Activated naive CD8-positive, alpha-beta T cell treated with anti-CD3 and anti-CD28 coated beads, Interleukin-2, amount 50 U/mL, for 24 hours (primary cell): Measurements from ENCODE around the gene IDI2.

Experiments used
- ATAC-seq: fragments of 150-1000 bp; cut with Tn5 transposase; one replicate; pipeline ENCODE4 v1.10.0; 2021
- DNase-seq: peaks from one replicate; pipeline ENCODE4 v3.0.0; 2021
- H3K27ac Mint-ChIP-seq: one replicate; pipeline ENCODE4 v1.8.0; 2021; ENCODE audit warnings: mild to moderate bottlenecking, mixed read lengths
- H3K27me3 Mint-ChIP-seq: one replicate; pipeline ENCODE4 v1.8.0; 2021; ENCODE audit warnings: mixed read lengths
- H3K36me3 Mint-ChIP-seq: one replicate; pipeline ENCODE4 v1.8.0; 2021; ENCODE audit warnings: low read depth, mixed read lengths
- H3K4me1 Mint-ChIP-seq: one replicate; pipeline ENCODE4 v1.8.0; 2021; ENCODE audit warnings: mixed read lengths
- H3K4me3 Mint-ChIP-seq: one replicate; pipeline ENCODE4 v1.8.0; 2021; ENCODE audit warnings: mild to moderate bottlenecking, moderate library complexity, mixed read lengths
- H3K9me3 Mint-ChIP-seq: one replicate; pipeline ENCODE4 v1.8.0; 2021; ENCODE audit warnings: mixed read lengths

IDI2 gene

DNA sequence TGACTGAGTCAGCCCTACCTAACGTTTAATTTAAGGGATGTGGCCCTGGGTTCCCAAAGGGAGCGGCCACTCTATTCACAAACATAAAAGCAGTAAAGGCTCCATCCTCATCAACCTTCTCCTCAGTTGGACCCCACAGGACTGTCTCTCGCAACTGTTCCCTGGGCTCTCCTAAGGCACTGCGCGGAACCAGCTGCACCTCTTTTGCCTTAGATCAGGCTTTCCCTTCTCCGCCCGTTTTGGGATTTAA lies 38.1 kb downstream of the IDI2 start:
- peak overlapping the region; percentile 97 for H3K4me3 Mint-ChIP-seq
- H3K27ac Mint-ChIP-seq, result peak overlapping the region; percentile 99
- ATAC-seq (peak; percentile 1), DNase-seq (no peak)
- H3K4me1 Mint-ChIP-seq, result peaks cover 38% of the 10 kb centered on the region
- H3K27me3 Mint-ChIP-seq, result no peaks in the 10 kb centered on the region
- H3K36me3 Mint-ChIP-seq, result peaks cover 32% of the 10 kb centered on the region
- H3K9me3 Mint-ChIP-seq, result no peaks in the 10 kb centered on the region

DNA sequence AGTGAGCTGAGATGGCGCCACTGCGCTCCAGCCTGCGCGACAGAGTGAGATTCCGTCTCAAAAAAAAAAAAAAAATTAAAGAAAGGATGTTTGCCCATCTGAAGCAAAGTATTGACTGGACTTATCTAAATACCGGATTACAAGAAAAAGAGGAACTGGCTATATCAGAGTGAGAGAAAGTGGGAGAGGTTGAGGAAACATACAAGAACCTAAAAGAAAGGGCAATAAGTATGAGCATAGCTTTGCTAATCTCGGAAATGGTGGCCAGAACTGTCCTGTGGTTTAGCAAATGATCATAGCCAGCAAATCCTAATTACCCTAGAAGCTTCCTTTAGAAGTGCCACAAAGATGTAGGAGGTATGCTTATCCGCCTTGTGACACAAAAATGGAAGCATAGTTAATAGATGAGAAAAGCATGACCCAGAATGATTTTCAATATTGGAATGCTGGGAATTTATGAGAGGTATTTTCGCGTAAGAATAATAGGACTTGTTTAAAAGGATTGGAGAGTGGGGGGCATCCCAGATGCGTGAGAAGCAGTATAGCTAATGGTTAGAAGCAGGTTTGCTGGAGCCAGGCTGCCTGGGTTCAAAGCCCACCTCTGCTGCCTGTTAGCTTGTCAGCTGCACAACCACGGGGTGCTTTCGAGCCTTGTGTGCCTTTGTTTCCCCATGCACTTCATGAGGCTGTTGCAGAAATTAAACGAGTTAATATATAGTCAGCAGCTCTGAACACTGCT lies 38.6 kb downstream of the IDI2 start:
- Mint-ChIP-seq H3K9me3 (no peaks in the 10 kb centered on the region), H3K27me3 (no peaks in the 10 kb centered on the region), H3K27ac (peak overlapping the region; percentile 99), H3K36me3 (peaks cover 29% of the 10 kb centered on the region), H3K4me3 (peak overlapping the region; percentile 97), H3K4me1 (peaks cover 36% of the 10 kb centered on the region)
- DNase-seq (no peak), ATAC-seq (no peak)

DNA sequence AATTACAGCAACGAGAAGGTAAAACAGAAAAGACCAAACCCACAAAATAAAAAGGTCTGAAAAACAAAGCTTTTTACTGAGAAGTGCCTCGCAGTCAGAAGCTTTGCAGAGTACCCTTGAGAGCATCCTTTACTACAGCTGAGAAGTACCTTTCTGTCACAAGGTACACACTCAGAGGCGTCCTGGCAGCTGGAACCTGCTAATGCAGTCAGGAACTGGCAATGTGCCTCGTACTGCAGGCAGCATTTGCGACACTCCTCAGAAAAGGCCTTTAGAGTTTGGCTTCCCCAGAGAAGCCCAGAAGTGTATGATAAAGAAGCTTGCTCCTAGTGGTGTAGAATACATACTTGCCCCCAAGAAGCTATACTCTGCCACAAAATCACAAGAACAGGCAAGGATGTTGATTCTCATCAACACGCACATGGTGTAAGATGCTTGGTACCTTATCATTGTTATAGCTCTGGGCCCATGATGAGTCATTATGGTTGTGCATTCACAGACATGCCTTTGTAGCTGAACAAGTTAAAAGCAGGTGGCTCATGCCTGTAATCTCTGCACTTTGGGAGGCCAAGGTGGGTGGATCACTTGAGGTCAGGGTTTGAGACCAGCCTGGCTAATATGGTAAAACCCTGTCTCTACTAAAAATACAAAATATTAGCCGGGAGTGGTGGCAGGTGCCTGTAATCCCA lies 39.4 kb downstream of the IDI2 start:
- peaks cover under 1% of the 10 kb centered on the region for H3K9me3 Mint-ChIP-seq
- ATAC-seq (no peak), DNase-seq (no peak)
- peak overlapping the region; percentile 97 for H3K4me3 Mint-ChIP-seq
- H3K36me3 Mint-ChIP-seq, result peaks cover 27% of the 10 kb centered on the region
- H3K27me3 Mint-ChIP-seq, result no peaks in the 10 kb centered on the region
- H3K4me1 Mint-ChIP-seq, result peaks cover 34% of the 10 kb centered on the region
- H3K27ac Mint-ChIP-seq, result no peak overlapping the region

DNA sequence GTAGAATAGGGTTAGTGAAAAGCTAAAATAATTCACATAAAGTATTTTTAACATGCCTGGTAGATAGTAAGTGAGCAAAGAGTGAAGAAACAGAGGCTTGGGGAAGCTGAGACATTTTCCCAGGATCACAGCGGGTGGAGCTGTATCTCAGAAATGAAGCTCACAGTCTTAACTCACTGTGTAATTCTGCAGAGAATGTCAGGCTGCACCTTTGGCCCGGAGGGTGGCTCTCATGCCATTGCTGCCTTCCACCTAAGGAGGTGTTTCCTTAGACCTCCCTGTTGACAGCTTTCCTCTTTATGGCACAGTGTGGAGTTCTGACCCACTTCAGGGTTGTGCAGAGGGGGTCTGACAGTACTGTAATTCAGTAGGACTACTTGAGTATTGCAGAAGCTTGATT lies 40.3 kb downstream of the IDI2 start:
- Mint-ChIP-seq H3K9me3 (peaks cover 10% of the 10 kb centered on the region), H3K36me3 (peaks cover 27% of the 10 kb centered on the region), H3K4me1 (peaks cover 26% of the 10 kb centered on the region), H3K27ac (no peak overlapping the region), H3K4me3 (no peak overlapping the region), H3K27me3 (no peaks in the 10 kb centered on the region)
- DNase-seq (no peak), ATAC-seq (no peak)

DNA sequence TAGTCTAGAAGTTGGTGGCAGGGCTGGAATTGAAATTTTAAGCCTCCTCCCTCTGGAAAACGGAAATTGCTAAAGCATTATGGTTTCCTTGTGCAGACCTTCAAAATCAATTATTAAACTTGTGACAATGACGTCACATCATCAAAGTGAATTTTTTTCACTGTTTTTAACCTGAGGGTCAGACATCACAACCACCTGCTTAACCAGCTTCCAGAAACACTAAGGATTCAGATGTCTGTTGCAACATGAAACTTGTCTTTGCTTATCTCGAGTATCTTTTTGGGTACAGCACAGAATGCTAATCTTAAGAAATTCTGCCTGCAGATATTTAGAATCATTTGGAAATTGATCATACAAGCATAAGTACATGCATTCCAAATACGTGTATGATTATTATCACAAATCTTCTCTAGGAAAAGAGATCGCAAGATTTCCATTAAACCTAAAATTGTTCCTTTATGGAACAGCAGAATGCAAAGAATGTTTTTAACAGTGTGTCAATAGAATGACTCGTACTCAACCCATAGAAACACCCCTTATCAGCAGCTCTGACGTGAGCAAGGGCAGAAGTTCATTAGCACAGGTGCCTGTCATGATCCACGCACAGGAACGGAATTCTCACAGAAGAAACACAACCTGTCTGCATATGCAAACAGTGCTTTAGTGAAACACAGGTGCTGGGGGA lies 41.5 kb downstream of the IDI2 start:
- Mint-ChIP-seq H3K36me3 (peaks cover 19% of the 10 kb centered on the region), H3K4me1 (peaks cover 15% of the 10 kb centered on the region), H3K27me3 (no peaks in the 10 kb centered on the region), H3K9me3 (peaks cover 12% of the 10 kb centered on the region), H3K4me3 (no peak overlapping the region), H3K27ac (no peak overlapping the region)
- DNase-seq, result no peak
- ATAC-seq, result no peak

DNA sequence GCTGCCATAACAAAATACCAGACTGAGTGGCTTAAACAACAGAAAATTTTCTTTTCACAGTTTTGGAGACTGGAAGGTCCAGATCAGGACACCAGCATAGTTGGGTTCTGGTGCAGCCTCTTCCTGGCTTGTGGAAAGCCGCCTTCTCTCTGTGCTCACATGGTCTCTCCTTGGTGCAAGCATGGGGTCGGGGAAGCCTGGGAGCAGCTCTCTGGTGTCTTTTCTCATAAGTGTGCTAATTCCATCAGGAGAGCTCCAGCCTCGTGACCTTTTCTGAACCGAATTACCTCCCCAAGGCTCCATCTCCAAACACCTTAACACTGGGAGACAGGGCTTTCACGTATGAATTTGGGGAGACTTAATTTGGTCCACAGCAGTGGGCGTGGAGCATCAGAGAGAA lies 42.3 kb downstream of the IDI2 start:
- no peak overlapping the region for H3K27ac Mint-ChIP-seq
- no peak overlapping the region for H3K4me3 Mint-ChIP-seq
- ATAC-seq (no peak), DNase-seq (no peak)
- H3K4me1 Mint-ChIP-seq, result peaks cover 10% of the 10 kb centered on the region
- no peaks in the 10 kb centered on the region for H3K27me3 Mint-ChIP-seq
- peaks cover 19% of the 10 kb centered on the region for H3K36me3 Mint-ChIP-seq
- H3K9me3 Mint-ChIP-seq, result peaks cover 19% of the 10 kb centered on the region

DNA sequence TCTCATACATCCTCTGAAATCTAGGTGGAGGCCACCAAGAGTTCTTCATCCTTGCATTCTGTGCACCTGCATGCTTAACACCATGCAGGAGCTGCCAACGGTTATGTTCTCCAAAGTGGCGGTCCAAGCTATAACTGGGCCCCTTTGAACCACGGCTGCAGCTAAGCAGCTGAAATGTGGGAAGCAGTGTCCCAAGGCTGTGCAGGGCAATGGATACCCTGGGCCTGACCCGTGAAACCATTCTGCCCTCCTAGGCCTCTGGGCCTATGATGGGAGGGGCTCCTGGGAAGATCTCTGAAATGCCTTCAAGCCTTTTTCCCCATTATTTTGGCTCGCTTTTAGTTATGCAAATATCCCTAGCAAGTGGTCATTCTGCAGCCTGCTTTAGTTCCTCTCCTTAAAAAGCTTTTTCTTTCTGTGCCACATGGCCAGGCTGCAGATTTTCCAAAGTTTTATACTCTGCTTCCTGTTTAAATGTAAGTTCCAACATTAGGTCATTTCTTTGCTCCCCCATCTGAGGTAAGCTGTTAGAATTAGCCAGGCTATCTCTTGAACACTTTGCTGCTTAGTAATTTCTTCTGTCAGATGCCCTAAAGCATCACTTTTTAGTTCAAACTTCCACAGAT lies 45.1 kb downstream of the IDI2 start:
- no peaks in the 10 kb centered on the region for H3K27me3 Mint-ChIP-seq
- DNase-seq, result no peak
- H3K27ac Mint-ChIP-seq, result no peak overlapping the region
- peaks cover 30% of the 10 kb centered on the region for H3K9me3 Mint-ChIP-seq
- H3K4me3 Mint-ChIP-seq, result no peak overlapping the region
- peaks cover 25% of the 10 kb centered on the region for H3K36me3 Mint-ChIP-seq
- no peak for ATAC-seq
- H3K4me1 Mint-ChIP-seq, result no peaks in the 10 kb centered on the region

DNA sequence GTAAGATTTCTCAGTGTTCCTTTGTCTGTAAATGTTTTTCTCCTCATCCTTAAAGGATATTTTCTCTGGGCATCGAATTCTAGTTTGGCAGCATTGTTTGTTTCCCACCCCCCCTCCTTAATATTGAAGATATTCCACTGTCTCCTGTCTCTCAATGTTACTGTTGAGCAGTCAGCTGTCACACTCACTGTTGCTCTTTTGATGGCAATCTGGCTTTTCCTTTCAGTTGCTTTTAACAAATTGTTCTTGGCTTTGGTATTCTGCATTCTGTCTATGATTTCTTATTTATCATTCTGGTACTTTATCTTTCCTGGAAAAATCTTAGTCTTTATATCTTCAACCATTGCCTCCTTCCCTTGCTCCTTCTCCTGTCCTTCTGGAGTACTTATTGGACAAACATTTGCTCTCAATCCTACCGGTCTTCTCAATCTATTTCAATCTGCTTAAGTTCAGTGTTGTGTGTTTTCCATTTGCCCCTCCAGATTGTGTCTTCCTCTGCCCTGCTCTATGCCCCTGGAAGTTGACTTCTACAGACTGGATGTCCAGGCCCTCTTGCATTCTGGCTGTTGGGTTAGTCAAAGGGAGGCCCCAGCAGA lies 46.7 kb downstream of the IDI2 start:
- Mint-ChIP-seq H3K36me3 (peaks cover 25% of the 10 kb centered on the region), H3K27me3 (no peaks in the 10 kb centered on the region), H3K4me1 (no peaks in the 10 kb centered on the region), H3K27ac (no peak overlapping the region), H3K9me3 (peaks cover 30% of the 10 kb centered on the region), H3K4me3 (no peak overlapping the region)
- DNase-seq, result no peak
- ATAC-seq, result no peak

DNA sequence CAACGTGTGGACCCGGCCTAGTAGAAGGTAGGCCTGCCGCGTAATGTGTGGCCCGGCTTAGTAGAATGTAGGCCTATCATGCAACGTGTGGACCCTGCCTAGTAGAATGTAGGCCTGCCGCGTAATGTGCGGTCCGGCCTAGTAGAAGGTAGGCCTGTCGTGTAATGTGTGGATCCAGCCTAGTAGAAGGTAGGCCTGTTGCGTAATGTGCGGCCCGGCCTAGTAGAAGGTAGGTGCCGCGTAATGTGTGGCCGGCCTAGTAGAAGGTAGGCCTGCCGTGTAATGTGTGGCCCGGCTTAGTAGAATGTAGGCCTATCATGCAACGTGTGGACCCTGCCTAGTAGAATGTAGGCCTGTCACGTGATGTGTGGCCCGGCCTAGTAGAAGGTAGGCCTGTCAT lies 49.3 kb downstream of the IDI2 start:
- DNase-seq (no peak), ATAC-seq (no peak)
- no peak overlapping the region for H3K4me3 Mint-ChIP-seq
- no peaks in the 10 kb centered on the region for H3K27me3 Mint-ChIP-seq
- H3K4me1 Mint-ChIP-seq, result no peaks in the 10 kb centered on the region
- peaks cover 25% of the 10 kb centered on the region for H3K36me3 Mint-ChIP-seq
- H3K27ac Mint-ChIP-seq, result no peak overlapping the region
- H3K9me3 Mint-ChIP-seq, result peaks cover 30% of the 10 kb centered on the region

DNA sequence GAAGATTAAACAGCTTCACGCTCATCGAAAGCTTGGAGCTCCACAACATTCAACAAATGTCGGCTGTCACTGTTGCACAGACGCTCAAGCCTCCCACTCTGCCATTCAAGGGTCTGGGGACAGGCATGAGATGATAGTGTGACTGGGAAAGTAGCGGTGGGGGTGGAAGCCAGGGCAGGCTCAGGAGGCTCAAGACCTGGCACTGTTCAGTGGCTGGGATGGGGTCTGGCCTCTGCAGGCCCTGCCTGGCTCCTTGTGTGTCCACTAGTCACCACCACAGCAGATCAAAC lies 50.9 kb downstream of the IDI2 start:
- DNase-seq (no peak), ATAC-seq (no peak)
- Mint-ChIP-seq H3K27ac (no peak overlapping the region), H3K4me3 (no peak overlapping the region), H3K9me3 (peaks cover 20% of the 10 kb centered on the region), H3K4me1 (no peaks in the 10 kb centered on the region), H3K27me3 (peaks cover under 1% of the 10 kb centered on the region), H3K36me3 (peaks cover 14% of the 10 kb centered on the region)

DNA sequence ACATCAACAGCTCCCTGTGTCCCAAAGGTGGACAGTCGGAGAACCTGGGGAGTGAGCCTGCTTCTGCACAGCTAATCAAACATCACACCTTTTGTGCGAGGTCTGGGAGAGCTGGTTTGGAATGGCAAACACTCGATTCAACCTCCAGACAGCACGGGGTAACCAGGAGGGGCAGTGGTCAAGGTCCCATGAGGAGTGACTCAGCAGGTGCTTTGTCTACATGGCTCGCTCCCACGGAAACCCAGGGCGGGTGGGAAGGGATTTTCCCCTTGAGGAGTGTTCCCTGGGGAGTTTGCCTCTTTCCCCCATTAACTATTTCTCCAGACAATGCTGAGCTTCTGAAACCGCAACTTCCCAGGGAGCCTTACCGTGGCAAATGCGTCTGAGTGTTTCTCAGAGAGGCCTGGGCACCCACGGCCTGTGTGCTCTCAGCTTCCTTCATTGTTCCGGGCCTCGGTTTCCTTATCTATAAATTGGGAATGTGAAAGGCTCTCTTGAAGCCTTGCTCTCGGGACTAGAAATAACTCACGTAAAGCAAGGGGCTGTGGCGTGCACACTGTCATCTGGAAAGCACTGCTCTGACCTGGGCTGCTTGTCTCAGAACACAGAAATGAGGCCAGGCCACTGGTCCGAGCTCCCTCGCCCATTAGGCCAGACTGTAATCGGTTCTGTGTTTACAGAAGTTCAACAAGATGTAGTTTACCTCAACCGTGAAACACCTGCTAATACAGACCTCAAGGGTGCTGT lies 51.4 kb downstream of the IDI2 start:
- Mint-ChIP-seq H3K27ac (no peak overlapping the region), H3K4me3 (no peak overlapping the region), H3K36me3 (peaks cover 12% of the 10 kb centered on the region), H3K27me3 (peaks cover 5% of the 10 kb centered on the region), H3K4me1 (no peaks in the 10 kb centered on the region), H3K9me3 (peaks cover 19% of the 10 kb centered on the region)
- no peak for ATAC-seq
- no peak for DNase-seq

DNA sequence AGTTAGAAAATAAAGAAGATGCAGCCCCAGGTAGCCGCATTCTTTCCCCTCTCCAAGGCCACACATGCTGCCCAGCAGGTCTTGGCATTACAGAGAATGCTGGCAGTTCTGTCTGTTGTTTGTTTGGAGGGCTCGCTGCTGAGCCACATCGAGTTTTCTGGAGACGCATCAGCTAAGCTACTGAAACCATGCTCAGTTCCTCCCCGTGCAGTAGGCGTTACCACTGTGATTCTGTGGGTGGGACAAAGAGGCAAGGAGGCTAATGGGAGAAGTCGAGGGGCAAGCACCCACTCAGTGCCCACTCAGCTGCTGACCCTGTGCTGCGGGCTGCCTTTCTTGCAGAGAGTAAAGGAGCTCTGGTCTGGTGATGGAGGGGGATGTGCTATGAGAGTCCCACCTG lies 52.9 kb downstream of the IDI2 start:
- no peaks in the 10 kb centered on the region for H3K4me1 Mint-ChIP-seq
- peaks cover 15% of the 10 kb centered on the region for H3K27me3 Mint-ChIP-seq
- H3K27ac Mint-ChIP-seq, result no peak overlapping the region
- no peak for ATAC-seq
- H3K36me3 Mint-ChIP-seq, result peaks cover 4% of the 10 kb centered on the region
- H3K9me3 Mint-ChIP-seq, result peaks cover 5% of the 10 kb centered on the region
- DNase-seq, result no peak
- H3K4me3 Mint-ChIP-seq, result no peak overlapping the region

DNA sequence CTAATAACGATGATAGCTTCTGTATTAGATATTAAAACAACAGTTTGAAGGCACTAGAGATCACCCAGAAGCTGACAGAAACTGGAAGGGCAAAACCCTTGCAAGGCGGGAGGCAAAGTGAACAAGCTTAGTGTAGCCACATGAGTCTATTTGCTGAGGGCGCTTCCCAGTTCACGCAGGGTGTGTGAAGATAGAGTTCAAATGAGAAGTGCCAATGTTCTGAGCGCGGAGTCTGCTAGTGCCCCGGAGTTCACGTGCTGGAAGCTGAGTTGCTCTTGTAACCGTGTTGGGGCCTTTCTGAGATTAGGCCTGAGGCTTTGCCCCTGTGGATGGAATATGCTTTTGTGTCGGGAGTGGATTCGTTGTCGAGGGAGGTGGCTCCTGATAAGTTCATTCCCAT lies 54.0 kb downstream of the IDI2 start:
- H3K4me1 Mint-ChIP-seq, result peaks cover 4% of the 10 kb centered on the region

DNA sequence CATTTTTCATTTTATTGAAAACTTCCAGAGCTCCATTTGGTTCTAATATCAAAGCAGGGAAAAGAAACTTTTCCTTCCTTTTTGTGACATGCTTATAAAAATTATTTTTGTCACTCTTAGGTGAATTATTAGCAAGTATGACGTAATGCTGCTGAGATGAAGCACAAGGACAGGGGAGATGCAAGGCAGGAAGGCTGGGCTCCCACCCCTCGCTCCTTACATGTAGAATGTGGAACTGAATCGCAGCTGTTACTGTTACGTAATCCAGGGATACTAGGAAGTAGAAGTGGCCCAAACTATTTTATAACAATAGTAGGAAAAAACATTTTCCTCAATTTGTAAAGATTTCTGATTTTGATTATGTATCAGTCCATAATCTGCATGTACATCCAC lies 54.5 kb downstream of the IDI2 start:
- no peak for ATAC-seq
- Mint-ChIP-seq H3K27me3 (peaks cover 15% of the 10 kb centered on the region), H3K9me3 (no peaks in the 10 kb centered on the region), H3K4me3 (no peak overlapping the region), H3K36me3 (no peaks in the 10 kb centered on the region), H3K27ac (no peak overlapping the region), H3K4me1 (peaks cover 6% of the 10 kb centered on the region)
- no peak for DNase-seq

More for the DNA sequence above, 54.0 kb downstream of the IDI2 start:
- peaks cover 2% of the 10 kb centered on the region for H3K9me3 Mint-ChIP-seq
- no peak overlapping the region for H3K4me3 Mint-ChIP-seq
- no peak overlapping the region for H3K27ac Mint-ChIP-seq
- peaks cover 15% of the 10 kb centered on the region for H3K27me3 Mint-ChIP-seq
- DNase-seq (no peak), ATAC-seq (no peak)
- peaks cover 1% of the 10 kb centered on the region for H3K36me3 Mint-ChIP-seq
